Body of pancreas (tissue), 4 donors: Measurements from ENCODE around the gene DLGAP1.

Experiments
- POLR2A ChIP-seq, 3 donors: fragments of 450-650 bp; IDR thresholded peaks; one replicate each; pipeline ENCODE4 v1.6.1; 2016; ENCODE audit warnings: antibody characterized with exemption in 3 of 3, mild to moderate bottlenecking in 2 of 3
- TF ChIP-seq, protein P1 (sequence below), 7 experiments: fragments of 450-650 bp in 4 of 7; fragments of 200-600 bp in 3 of 7; sonication (generic) in 3 of 7; IDR thresholded peaks; one replicate each; pipeline ENCODE4 v1.5.1; 2016 to 2019; ENCODE audit warnings: antibody characterized with exemption in 7 of 7

DNA sequence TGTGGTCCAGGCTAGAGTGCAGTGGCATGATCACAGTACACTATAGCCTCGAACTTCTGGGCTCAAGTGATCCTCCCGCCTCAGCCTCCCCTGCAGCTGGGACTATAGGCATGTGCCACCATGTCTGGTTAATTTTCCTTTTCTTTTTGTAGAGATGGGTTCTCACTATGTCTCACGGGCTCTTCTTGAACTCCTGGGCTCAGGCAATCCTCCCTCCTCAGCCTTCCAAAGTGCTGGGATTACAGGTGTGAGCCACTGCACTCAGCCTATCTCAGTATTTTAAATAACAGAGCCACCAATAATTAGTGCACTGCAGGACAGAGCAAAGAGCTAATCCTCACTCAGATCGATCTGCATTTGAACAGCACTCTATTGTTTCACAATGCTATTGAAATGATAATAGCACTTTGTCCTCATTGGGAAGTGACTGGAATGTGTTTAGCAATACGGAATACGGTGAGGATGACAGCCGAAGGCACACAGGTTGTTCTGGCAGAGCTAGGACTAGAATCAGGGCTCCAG is 335.9 kb downstream of the DLGAP1 start:
- TF ChIP-seq, protein P1, sequence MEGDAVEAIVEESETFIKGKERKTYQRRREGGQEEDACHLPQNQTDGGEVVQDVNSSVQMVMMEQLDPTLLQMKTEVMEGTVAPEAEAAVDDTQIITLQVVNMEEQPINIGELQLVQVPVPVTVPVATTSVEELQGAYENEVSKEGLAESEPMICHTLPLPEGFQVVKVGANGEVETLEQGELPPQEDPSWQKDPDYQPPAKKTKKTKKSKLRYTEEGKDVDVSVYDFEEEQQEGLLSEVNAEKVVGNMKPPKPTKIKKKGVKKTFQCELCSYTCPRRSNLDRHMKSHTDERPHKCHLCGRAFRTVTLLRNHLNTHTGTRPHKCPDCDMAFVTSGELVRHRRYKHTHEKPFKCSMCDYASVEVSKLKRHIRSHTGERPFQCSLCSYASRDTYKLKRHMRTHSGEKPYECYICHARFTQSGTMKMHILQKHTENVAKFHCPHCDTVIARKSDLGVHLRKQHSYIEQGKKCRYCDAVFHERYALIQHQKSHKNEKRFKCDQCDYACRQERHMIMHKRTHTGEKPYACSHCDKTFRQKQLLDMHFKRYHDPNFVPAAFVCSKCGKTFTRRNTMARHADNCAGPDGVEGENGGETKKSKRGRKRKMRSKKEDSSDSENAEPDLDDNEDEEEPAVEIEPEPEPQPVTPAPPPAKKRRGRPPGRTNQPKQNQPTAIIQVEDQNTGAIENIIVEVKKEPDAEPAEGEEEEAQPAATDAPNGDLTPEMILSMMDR (IDR thresholded peaks at IDR 0.05): no peak
- TF ChIP-seq POLR2A (IDR thresholded peaks at IDR 0.05): no peak
